Measurements from ENCODE around the gene FUOM.

Gene FUOM

GRCh38 chr10:133315847-133316246, 42.0 kb downstream of the FUOM start:
- in situ Hi-C loops (cut with MboI; ENCODE audit: low sequenced_read_pairs), result no loop called here

DNA sequence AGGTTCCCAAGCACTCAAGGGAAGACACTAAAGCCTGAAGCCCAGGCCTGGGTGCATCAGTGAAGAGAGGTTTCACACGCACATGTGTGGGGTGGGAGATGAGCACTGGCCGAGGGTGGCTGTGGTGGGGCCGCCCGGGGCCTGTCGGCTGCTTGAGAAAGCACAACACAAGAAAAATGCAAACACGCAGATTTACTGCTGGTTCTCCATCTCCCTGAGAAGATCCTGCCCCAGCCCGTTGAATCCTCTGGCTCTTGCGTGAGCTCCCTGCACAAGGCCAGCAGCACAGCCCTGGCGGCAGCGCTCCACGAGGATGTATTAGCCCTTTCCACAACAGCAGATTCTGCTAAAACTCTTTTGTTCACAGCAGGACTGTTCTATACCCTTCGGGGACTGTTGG, 42.9 kb downstream of the FUOM start:
- in situ Hi-C loops (cut with MboI; ENCODE audit: low sequenced_read_pairs), result no loop called here

DNA sequence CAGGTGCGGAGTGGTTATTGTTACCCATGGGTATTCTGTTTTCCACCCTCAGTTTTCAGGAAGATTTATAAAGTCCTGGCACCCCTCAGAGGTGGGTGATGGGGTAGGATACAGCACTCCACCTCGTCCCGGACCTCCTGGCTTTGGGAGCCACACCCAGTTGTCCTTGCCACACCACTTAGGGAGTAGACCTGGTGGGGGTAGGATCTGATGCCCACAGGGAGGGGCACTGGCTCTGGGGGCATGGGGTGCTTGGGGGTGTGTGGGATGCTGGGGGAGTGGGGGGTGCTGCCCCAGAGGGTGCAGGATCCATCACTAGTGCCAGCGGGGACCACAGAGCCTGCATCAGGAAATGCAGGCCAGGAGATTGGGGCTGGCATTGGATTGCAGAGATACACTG, 44.6 kb downstream of the FUOM start:
- in situ Hi-C loops (cut with MboI; ENCODE audit: low sequenced_read_pairs), result no loop called here

DNA sequence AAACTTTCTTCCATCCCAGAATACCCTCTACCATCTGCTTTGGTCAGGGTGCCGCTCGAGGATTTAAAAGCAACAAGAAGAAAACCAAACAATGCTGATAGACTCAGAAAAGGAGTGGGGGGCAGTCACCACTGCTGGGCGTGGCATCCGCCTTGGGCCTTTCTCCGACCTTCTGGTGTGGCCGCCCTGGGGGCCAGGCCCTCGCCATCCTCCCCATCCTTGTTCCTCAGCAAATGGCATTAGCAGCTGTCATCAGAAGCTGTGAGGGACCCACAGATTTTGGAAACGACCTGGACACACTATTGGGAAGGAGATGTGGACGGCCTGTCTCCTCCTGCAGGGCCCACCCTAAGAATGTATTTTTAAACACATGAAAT, 45.1 kb downstream of the FUOM start:
- in situ Hi-C loops (cut with MboI; ENCODE audit: low sequenced_read_pairs), result no loop called here

DNA sequence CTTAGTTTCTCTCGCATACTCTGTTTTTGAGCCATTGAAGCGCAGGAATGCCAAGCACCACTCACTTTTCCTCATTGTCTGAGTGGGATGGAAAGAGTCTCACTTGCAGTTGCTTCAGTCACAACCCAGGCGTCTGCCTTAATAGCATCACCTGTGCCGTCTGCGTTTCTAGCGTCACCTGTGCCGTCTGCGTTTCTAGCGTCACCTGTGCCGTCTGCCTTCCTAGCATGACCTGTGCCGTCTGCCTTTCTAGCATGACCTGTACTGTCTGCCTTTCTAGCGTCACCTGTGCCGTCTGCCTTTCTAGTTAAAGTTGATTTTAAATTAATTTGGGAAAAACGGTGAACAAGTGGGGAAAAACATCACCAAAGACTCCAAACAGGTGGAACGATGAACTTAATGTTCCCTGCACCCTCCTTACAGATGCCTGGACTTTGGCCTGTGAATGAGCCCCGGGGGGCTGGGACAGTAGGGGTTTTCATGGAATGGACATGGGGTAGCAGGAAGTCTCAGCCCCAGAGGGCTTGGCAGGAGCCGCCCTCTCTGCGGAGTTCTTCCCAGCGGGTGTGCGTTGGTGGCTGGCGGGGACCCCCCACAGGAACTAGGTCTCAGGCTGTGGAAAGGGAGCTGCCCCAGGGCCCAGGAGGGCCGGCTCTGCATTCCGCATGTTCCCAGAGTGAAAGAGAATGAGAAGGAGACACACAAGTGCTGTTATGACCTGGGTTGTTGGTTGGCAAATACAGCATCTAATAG, 45.6 kb downstream of the FUOM start:
- in situ Hi-C loops (cut with MboI; ENCODE audit: low sequenced_read_pairs), result no loop called here

- in situ Hi-C loops (cut with MboI; ENCODE audit: low sequenced_read_pairs), result no loop called here
Observed at GRCh38 chr10:133311570-133311969, 46.2 kb downstream of the FUOM start.

DNA sequence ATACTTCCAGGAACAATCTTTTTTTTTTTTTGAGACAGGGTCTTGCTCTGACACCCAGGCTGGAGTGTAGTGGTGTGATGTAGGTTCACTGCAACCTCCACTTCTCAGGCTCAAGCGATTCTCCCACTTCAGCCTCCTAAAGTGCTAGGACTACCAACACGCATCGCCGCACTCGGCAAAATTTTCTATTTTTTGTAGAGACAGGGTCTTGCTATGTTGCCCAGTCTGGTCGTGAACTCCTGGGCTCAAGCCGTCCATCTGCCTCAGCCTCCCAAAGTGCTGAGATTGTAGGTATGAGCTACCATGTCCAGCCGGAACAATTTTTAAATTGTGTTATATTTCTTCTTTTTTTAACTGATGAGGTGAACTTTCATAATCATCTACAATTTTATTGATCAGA, 47.0 kb downstream of the FUOM start:
- in situ Hi-C loops (cut with MboI; ENCODE audit: low sequenced_read_pairs), result no loop called here

DNA sequence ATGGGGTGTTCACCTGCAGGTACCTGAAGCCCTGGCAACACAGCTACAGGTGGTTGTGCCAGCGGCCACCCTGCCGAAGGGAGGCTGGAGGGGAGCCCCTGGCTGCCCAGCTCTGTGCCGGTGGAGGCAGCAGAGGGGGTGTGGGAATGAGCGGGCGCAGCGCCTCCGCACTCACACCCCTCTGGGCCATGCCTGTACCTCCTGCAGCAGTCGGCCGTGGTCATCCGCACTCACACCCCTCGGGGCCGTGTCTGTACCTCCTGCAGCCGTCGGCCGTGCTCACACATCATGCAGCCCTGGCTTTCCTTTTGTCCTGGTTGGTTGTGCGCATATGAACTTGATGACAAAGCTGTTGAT, 47.4 kb downstream of the FUOM start:
- in situ Hi-C loops (cut with MboI; ENCODE audit: low sequenced_read_pairs), result no loop called here

DNA sequence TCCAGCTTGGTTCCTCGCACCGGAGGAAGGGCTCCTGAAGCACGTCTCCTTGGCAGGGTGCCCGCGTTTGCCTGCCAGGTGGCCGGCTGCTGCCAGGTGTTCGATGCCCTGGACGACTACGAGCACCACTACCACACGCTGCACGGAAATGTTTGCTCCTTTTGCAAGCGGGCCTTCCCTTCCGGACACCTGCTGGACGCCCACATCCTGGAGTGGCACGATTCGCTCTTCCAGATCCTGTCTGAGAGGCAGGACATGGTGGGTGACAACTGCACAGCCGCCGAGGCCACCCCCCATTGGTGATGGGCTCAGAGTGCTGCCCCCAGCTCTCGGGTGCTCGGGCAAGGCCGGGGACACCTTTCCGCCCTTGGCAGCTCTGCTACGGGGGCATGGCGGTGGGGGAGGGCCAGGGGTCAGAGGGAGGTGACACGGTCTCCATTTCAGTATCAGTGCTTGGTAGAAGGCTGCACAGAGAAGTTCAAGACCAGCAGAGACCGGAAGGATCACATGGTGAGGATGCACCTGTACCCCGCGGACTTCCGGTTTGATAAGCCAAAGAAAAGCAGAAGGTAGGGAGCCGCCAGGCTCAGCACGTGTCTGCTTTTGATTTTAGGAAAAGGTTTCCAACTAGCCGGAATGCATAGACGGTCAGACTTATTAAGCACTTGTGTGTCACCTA, 48.0 kb downstream of the FUOM start:
- in situ Hi-C loops (cut with MboI; ENCODE audit: low sequenced_read_pairs), result no loop called here

- in situ Hi-C loops (cut with MboI; ENCODE audit: low sequenced_read_pairs), result no loop called here
Observed at GRCh38 chr10:133309100-133309719, 48.6 kb downstream of the FUOM start.

DNA sequence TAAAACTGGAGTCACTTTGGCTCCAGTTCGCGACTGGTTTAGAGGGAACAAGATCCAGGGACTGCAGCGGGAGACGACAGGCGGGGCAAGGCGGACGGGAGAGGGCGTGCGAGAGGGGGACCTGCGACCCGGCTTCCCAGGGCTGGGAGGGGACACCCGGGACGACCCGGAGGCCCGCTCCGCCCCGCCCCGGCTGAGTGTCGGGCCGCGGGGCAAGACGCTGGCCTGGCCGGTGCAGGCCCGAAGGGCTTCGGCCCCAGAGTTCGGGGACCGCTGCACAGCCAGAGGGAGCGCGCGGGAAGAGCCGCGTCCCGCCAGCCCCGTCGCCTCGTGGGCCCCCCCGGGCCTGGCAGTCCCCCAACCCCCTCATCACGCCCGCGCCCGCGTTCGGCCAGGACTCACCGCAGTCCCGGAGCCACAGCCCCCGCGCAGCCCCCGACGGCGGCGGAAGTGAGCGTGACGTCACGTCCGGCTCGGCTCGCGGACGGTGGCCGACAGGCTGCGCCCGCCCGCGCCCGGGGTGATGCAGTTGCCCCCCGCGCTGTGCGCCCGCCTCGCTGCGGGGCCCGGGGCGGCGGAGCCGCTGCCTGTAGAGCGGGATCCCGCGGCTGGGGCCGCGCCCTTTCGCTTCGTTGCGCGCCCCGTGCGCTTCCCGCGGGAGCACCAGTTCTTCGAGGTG, 49.3 kb downstream of the FUOM start, which contains the start of the genes TUBGCP2 and ZNF511:
TSS of gene TUBGCP2 (minus strand) at position 452 of the 679 bp plus-strand sequence. CDS start 5,931 bp downstream, outside the sequence.
TSS of gene ZNF511 (plus strand) at position 494 of the 679 bp plus-strand sequence. CDS start at position 524, 30 bp downstream.
- in situ Hi-C loops (cut with MboI; ENCODE audit: low sequenced_read_pairs), result no loop called here

GRCh38 chr10:133307776-133308420, 49.9 kb downstream of the FUOM start:
- in situ Hi-C loops (cut with MboI; ENCODE audit: low sequenced_read_pairs), result no loop called here

- in situ Hi-C loops (cut with MboI; ENCODE audit: low sequenced_read_pairs), result no loop called here
Observed at GRCh38 chr10:133306941-133307379, 50.9 kb downstream of the FUOM start.

DNA sequence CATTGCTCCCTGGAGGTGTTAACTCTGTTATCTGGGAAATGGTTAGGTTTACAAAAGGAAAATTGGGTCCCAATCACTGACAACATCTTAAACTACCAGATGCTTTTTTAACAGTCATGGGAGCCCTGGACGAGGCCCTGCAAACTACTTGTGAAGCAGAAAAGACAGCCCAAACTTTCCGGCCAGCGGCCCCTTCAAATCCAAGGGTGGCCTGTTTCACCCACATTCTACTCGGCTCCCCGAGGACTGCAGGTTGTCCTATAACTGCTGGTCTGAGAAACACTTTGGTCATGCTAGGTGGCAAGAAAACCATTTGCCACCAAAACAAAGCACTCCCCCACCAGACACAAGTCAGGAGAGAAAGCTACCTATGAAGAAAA, 51.7 kb downstream of the FUOM start:
- in situ Hi-C loops (cut with MboI; ENCODE audit: low sequenced_read_pairs), result no loop called here

All from HL-60/S4 treated with phorbol 12-myristate 13-acetate at 8.2 ng/mL for 4 days and 3 days (cell line).